Suprapubic skin (tissue), 4 donors: ENCODE data around the gene LIN7A. TPM values are rescaled to one million over a fixed set of nuclear protein-coding genes. Genes with fewer than 3 reads are reported as not detected.

Source experiments
- DNase-seq, 2 donors: peaks; one replicate each; pipeline ENCODE4 v3.0.0-alpha.2; 2019; ENCODE audit warnings: low spot score in 2 of 2
- H3K27ac ChIP-seq: fragments of 200-600 bp; sonication (generic); one replicate; pipeline ENCODE4 v1.5.1; 2019
- H3K27me3 ChIP-seq: fragments of 200-600 bp; sonication (generic); one replicate; pipeline ENCODE4 v1.5.1; 2019
- H3K36me3 ChIP-seq: fragments of 200-600 bp; sonication (generic); one replicate; pipeline ENCODE4 v1.5.1; 2019
- H3K4me1 ChIP-seq: fragments of 200-600 bp; sonication (generic); one replicate; pipeline ENCODE4 v1.5.1; 2019
- H3K4me3 ChIP-seq: fragments of 200-600 bp; sonication (generic); one replicate; pipeline ENCODE4 v1.5.1; 2019; ENCODE audit warnings: mild to moderate bottlenecking
- H3K9me3 ChIP-seq: fragments of 200-600 bp; sonication (generic); one replicate; pipeline ENCODE4 v1.5.1; 2019
- EP300 ChIP-seq: sonication (generic); formaldehyde crosslinking; IDR thresholded peaks from one replicate; pipeline ENCODE4 v1.6.1; 2017; ENCODE audit warnings: antibody characterized with exemption
- POLR2A ChIP-seq, 2 donors: fragments of 450-650 bp; IDR thresholded peaks; one replicate each; pipeline ENCODE4 v1.6.1; 2017; ENCODE audit warnings: antibody characterized with exemption in 2 of 2, mild to moderate bottlenecking in 2 of 2, moderate library complexity in 2 of 2
- POLR2AphosphoS5 ChIP-seq, 3 donors: sonication (generic); formaldehyde crosslinking; IDR thresholded peaks; one replicate each; pipeline ENCODE4 v1.6.1; 2017; ENCODE audit warnings: antibody characterized with exemption in 3 of 3
- WGBS: methylation state at CpG from one replicate; pipeline ENCODE4 v1.1.5; 2018; 5-methylcytosine and 5-hydroxymethylcytosine counted together
- total RNA-seq, 4 donors: library from RNA; depleted of rRNA; stranded (reverse); fragments of >200 nt; gene quantifications; one replicate each; pipeline ENCODE4 v1.1.0, GENCODE V29; 2016
- TF ChIP-seq, protein P1 (sequence below), 2 donors: fragments of 200-600 bp in 1 of 2; fragments of 450-650 bp in 1 of 2; sonication (generic) in 1 of 2; IDR thresholded peaks; one replicate each; pipeline ENCODE4 v1.5.1; 2016 to 2019; ENCODE audit warnings: antibody characterized with exemption in 2 of 2, mild to moderate bottlenecking in 1 of 2, moderate library complexity in 1 of 2

The LIN7A gene
- total RNA-seq, 4 donors from 2014 or later = 0.30 to 2.6 (median 0.81) TPM

DNA sequence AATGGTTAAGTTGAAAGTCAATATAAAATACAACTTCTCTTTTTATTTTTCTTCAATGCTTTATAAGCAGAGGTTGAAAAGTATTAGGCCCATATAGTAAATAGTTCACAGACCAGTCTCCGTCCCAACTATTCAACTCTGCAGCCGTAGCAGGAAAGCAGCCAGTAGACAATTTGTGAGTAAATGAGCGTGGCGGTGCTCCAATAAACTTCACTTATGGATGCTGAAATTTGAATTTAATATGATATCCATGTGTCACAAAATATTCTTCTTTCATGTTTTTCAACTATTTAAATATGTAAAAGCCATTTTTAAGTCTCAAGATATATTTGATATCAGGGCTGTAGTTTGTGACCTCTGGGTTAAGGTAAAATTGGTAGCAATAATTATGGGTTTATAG is 17.7 kb downstream of the LIN7A start:
- WGBS = 92% methylated on average over 4 of the region's 4 CpGs
- H3K27me3 ChIP-seq = no peaks in the 10 kb centered on the region
- no peak overlapping the region for H3K27ac ChIP-seq
- H3K36me3 ChIP-seq = no peaks in the 10 kb centered on the region
- TF ChIP-seq POLR2AphosphoS5 (IDR thresholded peaks at IDR 0.05) = no peak
- H3K9me3 ChIP-seq = no peaks in the 10 kb centered on the region
- DNase-seq = no peak
- no peaks in the 10 kb centered on the region for H3K4me1 ChIP-seq
- no peak overlapping the region for H3K4me3 ChIP-seq

GRCh38 chr12:80917651-80918050 is 20.1 kb downstream of the LIN7A start:
- Histone ChIP-seq H3K36me3 (no peaks in the 10 kb centered on the region), H3K27me3 (no peaks in the 10 kb centered on the region), H3K4me1 (no peaks in the 10 kb centered on the region), H3K9me3 (no peaks in the 10 kb centered on the region), H3K4me3 (no peak overlapping the region), H3K27ac (no peak overlapping the region)
- TF ChIP-seq EP300 (no peak), POLR2AphosphoS5 (IDR thresholded peaks at IDR 0.05) (no peak), POLR2A (IDR thresholded peaks at IDR 0.05) (no peak)
- TF ChIP-seq, protein P1, sequence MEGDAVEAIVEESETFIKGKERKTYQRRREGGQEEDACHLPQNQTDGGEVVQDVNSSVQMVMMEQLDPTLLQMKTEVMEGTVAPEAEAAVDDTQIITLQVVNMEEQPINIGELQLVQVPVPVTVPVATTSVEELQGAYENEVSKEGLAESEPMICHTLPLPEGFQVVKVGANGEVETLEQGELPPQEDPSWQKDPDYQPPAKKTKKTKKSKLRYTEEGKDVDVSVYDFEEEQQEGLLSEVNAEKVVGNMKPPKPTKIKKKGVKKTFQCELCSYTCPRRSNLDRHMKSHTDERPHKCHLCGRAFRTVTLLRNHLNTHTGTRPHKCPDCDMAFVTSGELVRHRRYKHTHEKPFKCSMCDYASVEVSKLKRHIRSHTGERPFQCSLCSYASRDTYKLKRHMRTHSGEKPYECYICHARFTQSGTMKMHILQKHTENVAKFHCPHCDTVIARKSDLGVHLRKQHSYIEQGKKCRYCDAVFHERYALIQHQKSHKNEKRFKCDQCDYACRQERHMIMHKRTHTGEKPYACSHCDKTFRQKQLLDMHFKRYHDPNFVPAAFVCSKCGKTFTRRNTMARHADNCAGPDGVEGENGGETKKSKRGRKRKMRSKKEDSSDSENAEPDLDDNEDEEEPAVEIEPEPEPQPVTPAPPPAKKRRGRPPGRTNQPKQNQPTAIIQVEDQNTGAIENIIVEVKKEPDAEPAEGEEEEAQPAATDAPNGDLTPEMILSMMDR (IDR thresholded peaks at IDR 0.05) = no peak
- no peak for DNase-seq
- 82% methylated on average over 3 of the region's 3 CpGs for WGBS

GRCh38 chr12:80912901-80913770 is 24.6 kb downstream of the LIN7A start:
- H3K36me3 ChIP-seq = no peaks in the 10 kb centered on the region
- no peak for TF ChIP-seq POLR2A (IDR thresholded peaks at IDR 0.05)
- TF ChIP-seq EP300 = no peak
- no peak for TF ChIP-seq POLR2AphosphoS5 (IDR thresholded peaks at IDR 0.05)
- TF ChIP-seq, protein P1 (IDR thresholded peaks at IDR 0.05) = no peak
- H3K9me3 ChIP-seq = no peaks in the 10 kb centered on the region
- no peak for DNase-seq
- H3K4me1 ChIP-seq = no peaks in the 10 kb centered on the region
- no peak overlapping the region for H3K4me3 ChIP-seq
- no peaks in the 10 kb centered on the region for H3K27me3 ChIP-seq
- WGBS = 34% methylated on average over 13 of the region's 13 CpGs
- no peak overlapping the region for H3K27ac ChIP-seq

DNA sequence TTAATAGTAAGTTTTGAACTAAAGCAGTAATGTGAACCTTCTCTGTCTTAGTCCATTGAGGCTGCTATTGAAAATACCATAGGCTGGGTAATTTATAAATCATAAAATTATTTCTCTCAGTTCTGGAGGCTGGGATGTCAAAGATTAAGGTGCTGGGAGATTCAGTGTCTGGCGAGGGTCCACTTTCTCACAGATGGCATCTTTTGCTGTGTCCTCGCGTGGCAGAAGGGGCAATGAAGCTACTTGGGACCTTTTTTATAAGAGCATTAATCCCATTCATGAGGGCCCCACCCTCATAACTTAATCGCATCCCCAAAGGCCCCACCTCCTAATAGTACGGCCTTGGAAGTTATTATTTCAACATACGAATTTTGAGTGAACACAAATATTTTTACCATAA is 28.4 kb downstream of the LIN7A start:
- H3K27me3 ChIP-seq = no peaks in the 10 kb centered on the region
- DNase-seq = no peak
- 88% methylated on average over 6 of the region's 6 CpGs for WGBS
- no peaks in the 10 kb centered on the region for H3K4me1 ChIP-seq
- TF ChIP-seq POLR2AphosphoS5 (IDR thresholded peaks at IDR 0.05) (no peak), EP300 (no peak), POLR2A (IDR thresholded peaks at IDR 0.05) (no peak)
- TF ChIP-seq, protein P1 (IDR thresholded peaks at IDR 0.05) = no peak
- no peaks in the 10 kb centered on the region for H3K36me3 ChIP-seq
- no peak overlapping the region for H3K27ac ChIP-seq
- no peaks in the 10 kb centered on the region for H3K9me3 ChIP-seq
- no peak overlapping the region for H3K4me3 ChIP-seq

GRCh38 chr12:80902711-80903110 is 35.0 kb downstream of the LIN7A start:
- no peak overlapping the region for H3K27ac ChIP-seq
- no peaks in the 10 kb centered on the region for H3K27me3 ChIP-seq
- no peaks in the 10 kb centered on the region for H3K4me1 ChIP-seq
- no peaks in the 10 kb centered on the region for H3K9me3 ChIP-seq
- H3K36me3 ChIP-seq = no peaks in the 10 kb centered on the region
- H3K4me3 ChIP-seq = no peak overlapping the region
- TF ChIP-seq, protein P1 (IDR thresholded peaks at IDR 0.05) = no peak
- no peak for DNase-seq

DNA sequence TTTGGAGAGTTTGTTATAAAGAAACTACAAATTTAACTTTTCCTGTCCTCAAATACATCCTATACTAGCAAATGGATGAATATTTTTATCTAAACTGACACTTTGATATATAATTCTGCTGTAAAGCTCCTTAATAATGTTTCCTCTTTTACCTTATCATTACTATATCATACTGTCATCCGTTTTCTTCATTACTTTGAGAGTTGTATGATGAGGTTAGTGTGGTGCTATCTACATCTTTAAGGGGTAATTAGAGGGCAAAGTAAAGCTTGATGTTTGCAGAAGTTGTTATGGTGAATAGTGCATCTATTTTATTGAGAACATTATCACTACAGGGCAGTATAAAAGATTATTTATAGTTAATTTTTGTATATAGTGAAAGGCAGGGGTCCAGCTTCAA is 36.1 kb downstream of the LIN7A start:
- H3K4me1 ChIP-seq = no peaks in the 10 kb centered on the region
- no peak overlapping the region for H3K27ac ChIP-seq
- no peaks in the 10 kb centered on the region for H3K9me3 ChIP-seq
- H3K4me3 ChIP-seq = no peak overlapping the region
- DNase-seq = no peak
- WGBS = 58% methylated on average over 1 of the region's 1 CpG
- H3K36me3 ChIP-seq = no peaks in the 10 kb centered on the region
- TF ChIP-seq POLR2AphosphoS5 (IDR thresholded peaks at IDR 0.05) = no peak
- no peak for TF ChIP-seq EP300
- no peak for TF ChIP-seq POLR2A (IDR thresholded peaks at IDR 0.05)
- TF ChIP-seq, protein P1 (IDR thresholded peaks at IDR 0.05) = no peak
- no peaks in the 10 kb centered on the region for H3K27me3 ChIP-seq
